Thyroid gland (tissue), 4 donors: ENCODE measurements around the gene L1CAM. TPM values are rescaled to one million over a fixed set of nuclear protein-coding genes. Genes with fewer than 3 reads are reported as not detected.
"Not testable (repeated sequence)": the region's sequence is repeated elsewhere in the genome, so short reads cannot be mapped to it uniquely, and the experiment has no call there.

Source experiments
- DNase-seq, 2 donors: peaks; one replicate each; pipeline ENCODE4 v3.0.0-alpha.2; 2019
- H3K27ac ChIP-seq, 3 donors: fragments of 200-600 bp; sonication (generic); 1 replicate in 2 of 3; 2 replicates in 1 of 3; pipeline ENCODE4 v1.5.1; 2016 to 2019; ENCODE audit warnings: mild to moderate bottlenecking in 1 of 3, moderate library complexity in 1 of 3
- H3K27me3 ChIP-seq: fragments of 200-600 bp; sonication (generic); one replicate; pipeline ENCODE4 v1.5.1; 2019
- H3K36me3 ChIP-seq, 2 donors: fragments of 200-600 bp; sonication (generic); one replicate each; pipeline ENCODE4 v1.5.1; 2016 to 2019
- H3K4me1 ChIP-seq, 2 donors: fragments of 200-600 bp; sonication (generic); one replicate each; pipeline ENCODE4 v1.5.1; 2017 to 2019
- H3K4me3 ChIP-seq, 3 donors: fragments of 200-600 bp; sonication (generic); replicated peaks in 1 of 3; 1 replicate in 2 of 3; 2 replicates in 1 of 3; pipeline ENCODE4 v1.5.1; 2016; ENCODE audit warnings: mild to moderate bottlenecking in 1 of 3
- H3K9me3 ChIP-seq: fragments of 200-600 bp; sonication (generic); one replicate; pipeline ENCODE4 v1.5.1; 2017
- CTCF ChIP-seq, 6 experiments: fragments of 200-600 bp in 3 of 6; fragments of 450-650 bp in 3 of 6; sonication (generic) in 3 of 6; IDR thresholded peaks; one replicate each; pipeline ENCODE4 v1.5.1; 2016 to 2019; ENCODE audit warnings: antibody characterized with exemption in 6 of 6, mild to moderate bottlenecking in 2 of 6, inconsistent platforms in 1 of 6, moderate library complexity in 1 of 6
- POLR2A ChIP-seq, 2 donors: fragments of 450-650 bp; IDR thresholded peaks; one replicate each; pipeline ENCODE4 v1.6.1; 2017; ENCODE audit warnings: antibody characterized with exemption in 2 of 2, mild to moderate bottlenecking in 2 of 2, moderate library complexity in 1 of 2
- WGBS, 2 donors: methylation state at CpG; one replicate each; pipeline ENCODE4 v1.1.5; 2017; 5-methylcytosine and 5-hydroxymethylcytosine counted together
- intact Hi-C: fragments of 100-400 bp; cut with DNase I; formaldehyde crosslinking; loops from one replicate; pipeline ENCODE4 v1.15.1; 2023
- total RNA-seq, 4 donors: library from RNA; depleted of rRNA; stranded (reverse); fragments of >200 nt; gene quantifications; one replicate each; pipeline ENCODE4 v1.2.3, GENCODE V29; 2016

Gene L1CAM
- total RNA-seq, 4 donors from 2014 or later, result 0.45 to 2.2 (median 0.75) TPM

- 87 to 95% methylated on average over 9 of the region's 9 CpGs for WGBS, 2 donors
- H3K4me1 ChIP-seq, result no peaks in the 10 kb centered on the region
- no peaks in the 10 kb centered on the region for H3K27me3 ChIP-seq
- H3K9me3 ChIP-seq, result no peaks in the 10 kb centered on the region
- H3K36me3 ChIP-seq, result no peaks in the 10 kb centered on the region
- H3K27ac ChIP-seq, result no peak overlapping the region
- no peak for DNase-seq
- intact Hi-C loops, result no loop called here
- TF ChIP-seq POLR2A (IDR thresholded peaks at IDR 0.05) (no peak), CTCF (IDR thresholded peaks at IDR 0.05) (no peak)
- no peak overlapping the region for H3K4me3 ChIP-seq
Observed at GRCh38 chrX:153821066-153821465, 64.9 kb downstream of the L1CAM start.

- no peak for TF ChIP-seq POLR2A (IDR thresholded peaks at IDR 0.05)
- TF ChIP-seq CTCF (IDR thresholded peaks at IDR 0.05), result no peak
- Histone ChIP-seq H3K27me3 (no peaks in the 10 kb centered on the region), H3K27ac (no peak overlapping the region), H3K4me3 (no peak overlapping the region), H3K9me3 (no peaks in the 10 kb centered on the region), H3K36me3 (no peaks in the 10 kb centered on the region), H3K4me1 (no peaks in the 10 kb centered on the region)
- intact Hi-C loops, result no loop called here
- WGBS, 2 donors, result 88 to 92% methylated on average over 5 to 6 of the region's 7 CpGs
- no peak for DNase-seq
Observed at GRCh38 chrX:153820601-153821000, 65.4 kb downstream of the L1CAM start.

- intact Hi-C loops, result no loop called here
- no peaks in the 10 kb centered on the region for H3K27me3 ChIP-seq
- no peak overlapping the region for H3K27ac ChIP-seq
- no peaks in the 10 kb centered on the region for H3K4me1 ChIP-seq
- DNase-seq, result no peak
- H3K4me3 ChIP-seq, result peak overlapping the region in 1 of 3 donors; percentile 14
- no peak for TF ChIP-seq CTCF (IDR thresholded peaks at IDR 0.05)
- TF ChIP-seq POLR2A (IDR thresholded peaks at IDR 0.05), result no peak
- H3K9me3 ChIP-seq, result no peaks in the 10 kb centered on the region
- H3K36me3 ChIP-seq, result no peaks in the 10 kb centered on the region
- 50 to 70% methylated on average over 10 of the region's 23 CpGs for WGBS, 2 donors
Observed at GRCh38 chrX:153819384-153820040, 66.5 kb downstream of the L1CAM start.

- intact Hi-C loops, result no loop called here
- no peaks in the 10 kb centered on the region for H3K4me1 ChIP-seq
- WGBS, 2 donors, result 30 to 37% methylated on average over 8 to 10 of the region's 67 CpGs
- H3K4me3 ChIP-seq, result peak overlapping the region in 1 of 3 donors; percentile 14
- H3K27ac ChIP-seq, result no peak overlapping the region
- TF ChIP-seq CTCF (IDR thresholded peaks at IDR 0.05) (no peak), POLR2A (IDR thresholded peaks at IDR 0.05) (no peak)
- no peaks in the 10 kb centered on the region for H3K27me3 ChIP-seq
- H3K36me3 ChIP-seq, result no peaks in the 10 kb centered on the region
- no peaks in the 10 kb centered on the region for H3K9me3 ChIP-seq
- DNase-seq, result peak; percentile 15 to 20
Observed at GRCh38 chrX:153818571-153819383, 67.2 kb downstream of the L1CAM start.

- H3K4me1 ChIP-seq, H3K9me3 ChIP-seq, DNase-seq, intact Hi-C loops, H3K4me3 ChIP-seq, H3K27me3 ChIP-seq, H3K36me3 ChIP-seq, H3K27ac ChIP-seq: not testable (repeated sequence)
- 91 to 92% methylated on average over 6 to 9 of the region's 9 CpGs for WGBS, 2 donors
Observed at GRCh38 chrX:153818064-153818463, 67.9 kb downstream of the L1CAM start.
